ENCODE data around the gene SEC24D. TPM values are rescaled to one million over a fixed set of nuclear protein-coding genes. Genes with fewer than 3 reads are reported as not detected.

Gene SEC24D
- total and polyA plus RNA-seq, 2 experiments from 2014 or later = 37.6 to 94.8 TPM

DNA sequence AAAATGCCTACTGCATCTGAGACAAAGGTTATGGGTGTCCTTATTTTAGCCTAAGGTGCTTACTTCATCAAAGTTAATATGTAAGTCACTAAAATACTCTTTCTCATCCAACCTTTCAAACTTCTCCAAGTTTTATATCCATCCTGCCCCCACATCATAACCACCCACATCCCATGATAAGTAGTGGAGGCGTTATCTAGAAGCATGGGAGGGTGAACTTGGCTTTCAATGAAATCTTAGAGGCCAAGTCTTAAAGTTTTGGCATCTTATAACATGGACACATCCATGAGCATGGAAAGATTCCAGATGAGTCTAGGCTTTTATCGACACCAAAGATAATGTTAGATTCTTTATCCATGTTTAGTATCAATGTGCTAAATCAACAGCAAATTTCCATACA is 22.9 kb upstream of the SEC24D start (continued):
- TF ChIP-seq ZNF462 (CRISPR knock-in tag; IDR thresholded peaks at IDR 0.05) (no peak), STAT1 (IDR thresholded peaks at IDR 0.05; ENCODE audit: unreplicated experiment) (no peak), ZNF331 (CRISPR knock-in tag; IDR thresholded peaks at IDR 0.05; ENCODE audit: low read depth) (no peak), CREB1 (CRISPR knock-in tag; IDR thresholded peaks at IDR 0.05; ENCODE audit: low read depth) (no peak), ZNF114 (CRISPR knock-in tag; IDR thresholded peaks at IDR 0.05) (no peak)
- TF ChIP-seq, protein P1, sequence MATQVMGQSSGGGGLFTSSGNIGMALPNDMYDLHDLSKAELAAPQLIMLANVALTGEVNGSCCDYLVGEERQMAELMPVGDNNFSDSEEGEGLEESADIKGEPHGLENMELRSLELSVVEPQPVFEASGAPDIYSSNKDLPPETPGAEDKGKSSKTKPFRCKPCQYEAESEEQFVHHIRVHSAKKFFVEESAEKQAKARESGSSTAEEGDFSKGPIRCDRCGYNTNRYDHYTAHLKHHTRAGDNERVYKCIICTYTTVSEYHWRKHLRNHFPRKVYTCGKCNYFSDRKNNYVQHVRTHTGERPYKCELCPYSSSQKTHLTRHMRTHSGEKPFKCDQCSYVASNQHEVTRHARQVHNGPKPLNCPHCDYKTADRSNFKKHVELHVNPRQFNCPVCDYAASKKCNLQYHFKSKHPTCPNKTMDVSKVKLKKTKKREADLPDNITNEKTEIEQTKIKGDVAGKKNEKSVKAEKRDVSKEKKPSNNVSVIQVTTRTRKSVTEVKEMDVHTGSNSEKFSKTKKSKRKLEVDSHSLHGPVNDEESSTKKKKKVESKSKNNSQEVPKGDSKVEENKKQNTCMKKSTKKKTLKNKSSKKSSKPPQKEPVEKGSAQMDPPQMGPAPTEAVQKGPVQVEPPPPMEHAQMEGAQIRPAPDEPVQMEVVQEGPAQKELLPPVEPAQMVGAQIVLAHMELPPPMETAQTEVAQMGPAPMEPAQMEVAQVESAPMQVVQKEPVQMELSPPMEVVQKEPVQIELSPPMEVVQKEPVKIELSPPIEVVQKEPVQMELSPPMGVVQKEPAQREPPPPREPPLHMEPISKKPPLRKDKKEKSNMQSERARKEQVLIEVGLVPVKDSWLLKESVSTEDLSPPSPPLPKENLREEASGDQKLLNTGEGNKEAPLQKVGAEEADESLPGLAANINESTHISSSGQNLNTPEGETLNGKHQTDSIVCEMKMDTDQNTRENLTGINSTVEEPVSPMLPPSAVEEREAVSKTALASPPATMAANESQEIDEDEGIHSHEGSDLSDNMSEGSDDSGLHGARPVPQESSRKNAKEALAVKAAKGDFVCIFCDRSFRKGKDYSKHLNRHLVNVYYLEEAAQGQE (IDR thresholded peaks at IDR 0.05; ENCODE audit: unreplicated experiment) = no peak

DNA sequence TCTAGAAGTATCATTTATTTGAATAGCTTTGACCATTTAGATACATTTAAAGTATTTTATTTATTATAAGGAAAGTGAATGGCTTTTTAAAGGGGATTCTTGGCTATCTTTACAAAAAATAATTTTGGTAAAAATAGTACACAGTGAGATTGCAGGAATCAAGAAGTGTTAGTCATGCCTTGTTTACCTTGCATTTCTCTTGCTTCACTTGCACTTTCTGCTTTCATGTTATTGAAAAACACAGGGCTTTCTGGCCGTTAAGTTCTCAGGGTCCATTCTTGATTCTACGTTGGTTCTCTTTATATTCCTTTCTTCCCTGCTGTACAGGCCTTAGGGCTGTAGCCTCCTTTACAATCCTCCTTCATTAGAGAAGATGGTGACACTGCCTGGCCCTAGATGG is 21.8 kb upstream of the SEC24D start:
- ATAC-seq (no peak), DNase-seq (ENCODE audit: low spot score) (no peak)
- H3K36me3 ChIP-seq (ENCODE audit: insufficient read depth) = no peaks in the 10 kb centered on the region
- peaks cover 5% of the 10 kb centered on the region for H3K4me1 ChIP-seq (ENCODE audit: insufficient read depth)
- no peak overlapping the region for H3K4me2 ChIP-seq
- H3F3A ChIP-seq (replicated peaks; ENCODE audit: low read depth) = no peaks in the 10 kb centered on the region
- peaks cover 3% of the 10 kb centered on the region; the same call in 1 of the 3 replicates for H3K36me3 Mint-ChIP-seq (ENCODE audit: low read depth)
- H3K4me1 Mint-ChIP-seq = peaks cover 15% of the 10 kb centered on the region
- no peaks in the 10 kb centered on the region for H3K27me3 Mint-ChIP-seq (ENCODE audit: insufficient read depth, low read depth, poor library complexity)
- H3K27ac Mint-ChIP-seq = peak overlapping the region; percentile 61; the same call in 1 of the 2 replicates
- H3K9me2 ChIP-seq (ENCODE audit: insufficient read depth) = no peaks in the 10 kb centered on the region
- H4K20me1 ChIP-seq (replicated peaks; ENCODE audit: insufficient read depth) = no peaks in the 10 kb centered on the region
- H3K4me3 Mint-ChIP-seq = no peak overlapping the region
- H3K4me3 ChIP-seq = no peak overlapping the region
- H3K27me3 ChIP-seq (ENCODE audit: insufficient read depth) = no peaks in the 10 kb centered on the region
- H3K9me3 Mint-ChIP-seq = no peaks in the 10 kb centered on the region
- no peak for TF ChIP-seq POLR2AphosphoS5 (IDR thresholded peaks at IDR 0.05; ENCODE audit: low read depth)
- no peak for TF ChIP-seq JUNB (IDR thresholded peaks at IDR 0.05; ENCODE audit: unreplicated experiment)
- H3K79me2 ChIP-seq (replicated peaks; ENCODE audit: insufficient read depth) = peaks cover 6% of the 10 kb centered on the region; the same call in 1 of the 2 replicates
- no peak overlapping the region for H2AFZ ChIP-seq
- no peak overlapping the region for H3K27ac ChIP-seq (ENCODE audit: low read depth)
